ENCODE measurements around the gene SNRNP35.
"Not testable (repeated sequence)": the region's sequence is repeated elsewhere in the genome, so short reads cannot be mapped to it uniquely, and the experiment has no call there.

SNRNP35 gene

GRCh38 chr12:123457980-123458779 lies at the start of gene SNRNP35:
SNRNP35 (plus strand) TSS chr12:123458139; CDS start chr12:123465541, 7,402 bp downstream.
- Histone ChIP-seq H3K9ac (ENCODE audit: low read depth, low read length, poor library complexity, severe bottlenecking) (peak within 1 kb of the TSS; percentile 99), H3K27me3 (ENCODE audit: insufficient read depth, low read length, poor library complexity, severe bottlenecking) (no peaks in the 10 kb centered on the region), H4K20me1 (ENCODE audit: insufficient read depth, low read length, poor library complexity, severe bottlenecking) (peaks cover 3% of the 10 kb centered on the region), H3K4me3 (ENCODE audit: low read length, poor library complexity, severe bottlenecking) (peak within 1 kb of the TSS; percentile 98), H3F3A (ENCODE audit: low read depth) (peaks cover 5% of the 10 kb centered on the region), H3K4me2 (ENCODE audit: low read depth, low read length, poor library complexity, severe bottlenecking) (peak within 1 kb of the TSS; percentile 87), H3K9me3 (ENCODE audit: insufficient read depth, low read depth, low read length) (no peaks in the 10 kb centered on the region), H2AFZ (ENCODE audit: low read length) (peak within 1 kb of the TSS; percentile 99), H3K4me1 (ENCODE audit: insufficient read depth, low read length, poor library complexity, severe bottlenecking) (peaks cover 10% of the 10 kb centered on the region), H3K79me2 (ENCODE audit: insufficient read depth, low read length) (peaks cover 35% of the 10 kb centered on the region), H3K36me3 (ENCODE audit: insufficient read depth, low read length) (no peaks in the 10 kb centered on the region), H3K9me2 (replicated peaks; ENCODE audit: low read depth, low read length) (no peaks in the 10 kb centered on the region)
- TF ChIP-seq CTCF (conservative IDR thresholded peaks at IDR 0.05; ENCODE audit: low read length), result no peak
- TF ChIP-seq EZH2phosphoT487 (IDR thresholded peaks at IDR 0.05; ENCODE audit: borderline replicate concordance), result no peak

- peaks cover 49% of the 10 kb centered on the region for H3K36me3 ChIP-seq (ENCODE audit: insufficient read depth, low read length)
- not testable (repeated sequence) for H2AFZ ChIP-seq (ENCODE audit: low read length); H3K27me3 ChIP-seq (ENCODE audit: insufficient read depth, low read length, poor library complexity, severe bottlenecking); H3F3A ChIP-seq (ENCODE audit: low read depth); H3K4me2 ChIP-seq (ENCODE audit: low read depth, low read length, poor library complexity, severe bottlenecking); H3K4me3 ChIP-seq (ENCODE audit: low read length, poor library complexity, severe bottlenecking); H3K9me3 ChIP-seq (ENCODE audit: insufficient read depth, low read depth, low read length); H4K20me1 ChIP-seq (ENCODE audit: insufficient read depth, low read length, poor library complexity, severe bottlenecking); H3K9me2 ChIP-seq (replicated peaks; ENCODE audit: low read depth, low read length); H3K79me2 ChIP-seq (ENCODE audit: insufficient read depth, low read length); H3K9ac ChIP-seq (ENCODE audit: low read depth, low read length, poor library complexity, severe bottlenecking); H3K4me1 ChIP-seq (ENCODE audit: insufficient read depth, low read length, poor library complexity, severe bottlenecking)
These were observed 49.3 kb upstream of the SNRNP35 start for GRCh38 chr12:123408619-123409018.

- not testable (repeated sequence) for H2AFZ ChIP-seq (ENCODE audit: low read length); H3K9me2 ChIP-seq (replicated peaks; ENCODE audit: low read depth, low read length); H4K20me1 ChIP-seq (ENCODE audit: insufficient read depth, low read length, poor library complexity, severe bottlenecking); H3F3A ChIP-seq (ENCODE audit: low read depth); H3K9me3 ChIP-seq (ENCODE audit: insufficient read depth, low read depth, low read length); H3K4me2 ChIP-seq (ENCODE audit: low read depth, low read length, poor library complexity, severe bottlenecking); H3K9ac ChIP-seq (ENCODE audit: low read depth, low read length, poor library complexity, severe bottlenecking); H3K27me3 ChIP-seq (ENCODE audit: insufficient read depth, low read length, poor library complexity, severe bottlenecking); H3K4me3 ChIP-seq (ENCODE audit: low read length, poor library complexity, severe bottlenecking); H3K4me1 ChIP-seq (ENCODE audit: insufficient read depth, low read length, poor library complexity, severe bottlenecking); H3K79me2 ChIP-seq (ENCODE audit: insufficient read depth, low read length)
- peaks cover 41% of the 10 kb centered on the region; the same call in 1 of the 2 replicates for H3K36me3 ChIP-seq (ENCODE audit: insufficient read depth, low read length)
These were observed 48.5 kb upstream of the SNRNP35 start for GRCh38 chr12:123409284-123410040.

GRCh38 chr12:123410041-123410412 lies 47.9 kb upstream of the SNRNP35 start:
- Histone ChIP-seq H4K20me1 (ENCODE audit: insufficient read depth, low read length, poor library complexity, severe bottlenecking) (no peaks in the 10 kb centered on the region), H3K4me1 (ENCODE audit: insufficient read depth, low read length, poor library complexity, severe bottlenecking) (no peaks in the 10 kb centered on the region), H3K36me3 (ENCODE audit: insufficient read depth, low read length) (peaks cover 35% of the 10 kb centered on the region; the same call in 1 of the 2 replicates), H3K27me3 (ENCODE audit: insufficient read depth, low read length, poor library complexity, severe bottlenecking) (no peaks in the 10 kb centered on the region), H3K79me2 (ENCODE audit: insufficient read depth, low read length) (no peaks in the 10 kb centered on the region), H3K9ac (ENCODE audit: low read depth, low read length, poor library complexity, severe bottlenecking) (no peak overlapping the region), H3K4me2 (ENCODE audit: low read depth, low read length, poor library complexity, severe bottlenecking) (no peak overlapping the region), H3K4me3 (ENCODE audit: low read length, poor library complexity, severe bottlenecking) (no peak overlapping the region), H3K9me2 (replicated peaks; ENCODE audit: low read depth, low read length) (no peaks in the 10 kb centered on the region), H3K9me3 (ENCODE audit: insufficient read depth, low read depth, low read length) (no peaks in the 10 kb centered on the region), H3F3A (ENCODE audit: low read depth) (no peaks in the 10 kb centered on the region), H2AFZ (ENCODE audit: low read length) (no peak overlapping the region)
- TF ChIP-seq CTCF (conservative IDR thresholded peaks at IDR 0.05; ENCODE audit: low read length), result no peak
- TF ChIP-seq EZH2phosphoT487 (IDR thresholded peaks at IDR 0.05; ENCODE audit: borderline replicate concordance), result no peak

All from Loucy (cell line).